NCI-H2171 treated with DMSO at 0.1 percent for 48 hours (cell line): Measurements from ENCODE around the gene MAF.

Experiments
- DNase-seq: peaks from one replicate; lab custom pipeline; 2025; lab: John Stamatoyannopoulos, UW

The MAF gene

DNA sequence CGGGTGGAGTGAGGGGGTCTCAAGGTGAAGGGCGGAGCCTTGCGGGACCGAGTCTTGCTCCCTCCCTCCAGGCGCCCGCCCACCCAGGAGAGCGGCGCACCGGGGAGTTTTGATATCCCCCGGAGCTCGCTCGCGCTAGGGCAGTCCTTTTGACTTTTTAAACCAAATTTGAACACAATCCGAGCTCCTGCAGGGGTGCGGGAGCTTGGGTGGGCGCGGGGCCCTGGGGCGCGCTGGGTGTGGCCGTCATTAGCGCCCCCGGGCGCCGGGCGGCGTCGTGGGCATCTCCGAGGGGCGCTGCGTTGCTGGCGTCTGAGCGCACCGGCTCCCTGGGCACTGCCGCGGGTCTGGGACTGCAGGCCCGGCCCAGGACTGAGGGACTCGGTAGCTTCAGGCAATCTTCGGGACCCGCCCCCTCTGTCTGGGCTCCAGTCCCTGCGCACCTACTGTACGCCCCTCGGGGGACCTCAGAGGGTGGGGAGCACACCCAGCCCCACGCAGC, 10.9 kb downstream of the MAF start:
- DNase-seq, result no peak

DNA sequence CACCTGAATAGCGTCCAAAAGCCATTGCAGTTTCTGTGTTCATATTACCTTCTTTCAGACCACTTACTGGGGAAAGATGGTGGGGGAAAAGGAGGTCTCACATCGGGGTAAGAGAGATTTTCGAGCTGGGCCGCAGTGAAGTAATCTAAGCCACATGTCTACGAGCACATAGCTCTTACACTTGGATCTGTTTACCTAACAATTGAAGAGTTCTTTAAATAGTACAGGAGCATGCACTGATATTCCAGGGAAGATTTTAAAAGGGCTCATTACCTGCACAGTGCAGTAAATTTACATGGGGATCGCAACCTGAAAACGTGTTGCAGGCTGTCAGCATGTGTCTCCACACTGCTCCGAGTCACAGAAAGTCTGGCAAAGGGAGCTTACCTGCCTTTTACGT, 12.6 kb downstream of the MAF start:
- DNase-seq, result no peak

DNA sequence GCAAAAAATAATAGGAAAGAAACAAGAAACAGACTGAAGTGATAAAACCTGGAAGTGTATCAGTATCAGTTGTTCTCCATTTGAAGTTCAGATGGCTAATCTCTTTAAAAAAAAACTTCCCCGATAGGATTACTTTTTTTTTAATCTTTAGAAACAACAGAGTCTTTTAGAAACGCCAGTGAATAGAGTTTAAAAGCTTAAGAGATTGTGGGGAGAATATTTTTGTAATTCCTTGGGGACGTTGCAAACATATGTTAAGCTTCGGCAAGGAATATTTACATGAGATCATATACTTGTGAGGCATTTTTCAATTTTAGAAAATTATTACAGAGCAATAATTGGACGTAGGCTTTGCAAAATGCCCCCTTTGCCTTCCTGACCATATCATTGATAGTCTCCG, 13.2 kb downstream of the MAF start:
- peak; percentile 3 for DNase-seq

DNA sequence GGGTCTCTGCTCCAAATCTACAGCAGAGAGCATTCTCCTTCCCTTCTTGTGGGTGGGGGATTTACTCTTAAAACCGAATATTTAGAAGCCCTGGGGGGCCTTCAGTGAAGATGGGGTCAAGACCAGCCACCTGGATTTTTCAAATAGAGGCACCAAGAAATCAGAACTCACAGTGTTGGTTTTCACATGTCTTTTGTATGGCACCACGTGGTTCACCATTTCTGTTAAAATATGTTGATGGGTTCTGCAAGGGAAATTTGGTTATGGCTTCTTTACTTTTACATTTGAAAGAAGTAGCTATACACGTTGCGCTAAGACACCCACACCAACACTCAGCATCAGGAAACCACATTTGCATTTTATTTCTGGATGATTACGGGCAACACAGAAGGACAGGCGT, 17.7 kb downstream of the MAF start:
- DNase-seq, result no peak

DNA sequence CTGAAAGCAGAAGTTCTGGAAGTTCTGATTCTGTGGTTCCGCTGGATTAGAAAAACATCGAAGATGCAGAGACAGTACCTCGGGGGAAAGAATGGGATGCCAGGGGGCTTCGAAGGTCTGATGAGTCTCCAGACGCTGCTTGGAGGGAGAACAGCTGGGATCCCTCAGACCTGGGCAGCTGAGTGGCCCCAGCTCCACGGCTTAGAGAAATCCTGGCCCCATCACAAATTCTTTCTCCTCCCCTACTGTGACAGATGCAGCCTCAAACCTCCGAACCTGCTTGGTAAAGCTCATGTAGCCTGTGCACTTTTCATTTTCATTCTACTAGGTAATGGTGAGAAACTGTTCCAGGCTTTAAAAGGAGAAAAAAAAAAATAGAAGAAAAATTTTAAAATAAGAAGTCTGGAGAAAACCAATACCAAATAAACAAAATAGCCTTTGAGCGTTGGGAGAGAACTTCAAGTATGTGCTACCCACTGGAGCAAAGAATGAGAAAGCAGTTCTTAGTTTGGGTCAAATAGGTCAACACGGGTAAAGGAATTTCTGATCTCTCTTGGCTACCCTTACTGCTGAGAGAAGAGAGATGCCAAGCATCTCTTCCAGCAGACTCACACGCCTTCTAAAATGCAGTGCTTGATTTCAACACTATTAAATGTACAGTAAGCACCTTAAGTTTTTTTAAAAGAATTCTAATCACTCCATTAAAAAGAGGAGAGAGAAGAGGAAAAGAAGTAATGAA, 19.9 kb downstream of the MAF start:
- DNase-seq, result no peak

DNA sequence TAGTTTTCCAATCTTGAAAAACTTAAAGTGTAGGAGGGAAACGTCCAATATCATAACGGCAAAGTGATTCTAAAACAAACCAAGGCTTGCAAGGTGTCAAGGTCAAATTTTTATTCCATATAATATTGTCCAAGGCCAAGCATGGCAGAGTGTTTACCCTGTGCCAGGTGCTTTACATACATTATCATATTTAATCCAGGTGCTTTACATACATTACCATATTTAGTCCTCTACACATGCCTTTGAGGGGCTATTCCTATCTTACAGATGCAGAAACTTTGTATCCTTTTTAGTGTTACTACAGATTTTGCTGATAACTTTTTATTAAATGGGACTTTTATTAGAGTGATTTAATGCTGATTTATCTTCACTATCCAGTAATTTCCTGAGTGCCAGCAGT, 23.9 kb downstream of the MAF start:
- no peak for DNase-seq

DNA sequence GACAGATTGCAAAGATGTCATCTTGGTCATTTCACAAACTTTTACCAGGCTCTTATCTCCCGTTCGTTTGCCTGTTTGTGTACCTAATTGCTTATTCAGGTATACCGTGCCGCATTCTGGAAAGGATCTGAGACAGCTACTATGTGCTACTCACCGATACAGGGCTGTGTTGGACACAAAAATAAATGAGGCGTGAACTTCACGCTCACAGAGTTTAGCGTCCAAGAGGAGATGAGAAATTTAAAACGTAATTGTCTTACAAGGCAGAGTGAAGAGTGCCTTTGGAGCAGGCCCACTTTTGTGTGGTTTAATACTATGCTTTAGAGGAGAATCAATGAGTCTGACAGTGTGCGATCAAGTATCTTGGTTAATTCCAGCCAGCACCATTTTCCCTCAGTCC, 26.7 kb downstream of the MAF start:
- no peak for DNase-seq

DNA sequence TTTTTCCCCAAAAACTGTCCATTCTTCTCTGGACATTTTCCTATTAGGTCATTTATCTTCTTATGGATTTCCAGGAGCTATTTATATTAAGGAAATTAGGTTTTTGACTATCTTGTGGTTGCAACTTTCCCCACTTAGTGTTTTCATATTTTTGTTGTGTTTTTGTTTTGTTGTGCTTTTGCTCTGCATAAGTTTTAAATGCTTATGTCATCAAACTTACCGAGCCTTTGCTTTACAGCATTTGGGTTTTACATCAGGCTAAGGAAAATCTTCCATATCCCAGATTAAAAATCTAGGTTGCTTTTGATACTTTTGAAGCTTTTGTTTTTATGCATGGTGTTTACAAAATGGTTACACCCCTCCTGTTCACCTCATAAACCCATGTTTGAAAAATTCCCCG, 27.5 kb downstream of the MAF start:
- no peak for DNase-seq

DNA sequence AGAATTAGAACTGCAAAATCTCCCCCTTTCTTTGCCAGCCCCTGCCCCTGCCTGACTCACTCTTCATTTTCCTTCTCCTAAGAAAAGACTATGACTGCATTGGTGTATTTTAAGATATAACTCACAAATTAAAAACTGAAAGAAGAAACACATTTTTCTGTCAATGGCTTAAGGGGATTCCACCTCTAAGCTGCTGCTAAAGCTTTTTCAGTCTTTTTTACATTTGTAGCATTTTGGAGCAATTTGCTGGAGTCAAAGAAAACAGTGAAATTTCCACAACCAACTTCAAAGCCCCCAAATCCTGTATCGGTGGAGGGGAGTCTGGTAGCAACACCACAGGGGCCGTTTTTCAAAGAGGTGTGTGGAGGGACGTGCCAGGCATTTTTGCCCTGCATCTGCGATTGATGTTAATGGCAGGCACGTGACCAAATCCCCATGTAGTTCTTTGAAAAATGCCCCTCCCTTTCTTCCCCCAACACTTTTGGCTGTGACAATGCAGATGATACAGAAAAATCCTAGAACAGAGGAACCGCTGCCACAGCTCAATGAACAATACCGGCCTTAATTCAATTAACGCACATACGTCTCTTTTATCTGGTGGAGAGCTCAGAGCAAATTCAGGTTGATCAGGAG, 28.5 kb downstream of the MAF start:
- no peak for DNase-seq

DNA sequence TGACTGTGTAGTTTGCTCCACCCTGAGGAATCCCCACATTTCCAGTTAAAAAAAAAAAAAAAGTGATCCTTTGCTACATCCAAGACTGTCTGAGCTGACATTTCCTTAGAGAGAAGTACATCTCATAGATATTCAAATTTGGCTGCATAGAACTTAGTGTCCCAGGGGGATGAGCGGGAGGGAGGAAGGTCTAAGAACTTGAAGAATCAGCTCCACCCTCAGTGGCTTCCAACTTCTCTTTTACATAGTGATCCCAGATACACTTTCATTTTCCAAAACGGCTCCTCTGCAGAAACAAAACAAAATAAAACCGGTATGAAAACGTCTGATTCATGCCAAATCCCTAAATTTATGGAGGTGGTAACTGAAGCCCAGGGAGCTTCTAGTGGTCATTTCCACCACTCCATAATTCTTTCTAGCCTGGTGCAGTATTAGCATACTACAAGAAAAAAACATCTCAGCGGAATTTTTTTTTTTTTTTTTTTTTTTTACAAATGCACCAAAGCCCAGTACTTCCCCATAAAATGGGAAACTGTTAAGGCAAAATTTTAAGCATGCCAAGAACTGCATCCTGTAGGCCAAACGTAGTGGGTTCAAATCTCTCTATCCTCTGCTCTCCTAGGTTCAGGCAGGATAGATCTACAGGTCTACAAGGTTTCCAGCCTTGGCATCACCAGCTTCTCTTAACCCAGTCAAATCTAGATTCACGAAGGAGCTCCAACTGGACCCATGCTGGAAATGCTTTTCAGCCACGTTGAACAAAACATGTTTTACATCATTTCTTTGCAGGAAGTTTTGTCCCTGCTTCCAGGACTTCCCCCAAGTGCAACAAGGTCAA, 29.3 kb downstream of the MAF start:
- DNase-seq, result no peak

DNA sequence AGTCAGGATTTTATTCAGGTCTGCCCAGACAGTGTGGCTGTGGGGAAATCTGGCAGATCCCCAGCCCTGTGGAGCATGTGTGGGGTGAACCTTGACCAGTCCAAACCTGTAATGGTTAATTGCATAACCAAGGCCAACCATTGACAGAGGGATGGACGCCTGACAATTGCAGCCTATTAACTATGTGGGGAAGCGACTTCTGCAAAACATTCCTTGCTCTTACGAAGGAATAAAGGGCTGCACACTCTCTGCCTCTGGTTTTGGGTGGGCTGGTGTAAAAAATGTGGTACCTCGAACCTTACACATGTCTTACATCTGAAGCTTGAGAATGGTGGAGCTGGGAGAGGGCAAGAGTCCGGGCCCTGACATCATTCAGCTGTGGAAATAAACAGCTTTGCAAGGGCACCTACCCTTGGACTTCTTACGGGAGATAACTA, 35.8 kb downstream of the MAF start:
- no peak for DNase-seq

DNA sequence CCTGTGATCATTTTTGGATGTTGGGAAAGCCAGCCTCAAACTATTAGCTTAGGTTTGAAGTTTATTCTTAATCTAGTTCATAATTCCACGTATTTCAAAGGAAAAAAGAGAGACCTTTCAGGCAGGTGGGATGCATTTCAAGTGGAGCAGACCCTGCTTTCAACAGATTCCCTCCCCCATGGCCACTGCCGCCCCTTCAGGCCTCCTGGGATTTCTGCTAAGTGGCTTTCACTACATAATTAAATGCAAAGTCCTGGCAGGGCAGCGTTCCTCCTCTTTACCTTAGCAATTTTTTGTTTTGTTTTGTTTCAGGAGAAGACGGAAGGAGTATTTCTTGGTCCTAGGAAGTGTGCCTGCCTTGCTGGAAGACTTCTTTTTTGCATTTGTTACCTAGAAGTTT, 36.6 kb downstream of the MAF start:
- no peak for DNase-seq

DNA sequence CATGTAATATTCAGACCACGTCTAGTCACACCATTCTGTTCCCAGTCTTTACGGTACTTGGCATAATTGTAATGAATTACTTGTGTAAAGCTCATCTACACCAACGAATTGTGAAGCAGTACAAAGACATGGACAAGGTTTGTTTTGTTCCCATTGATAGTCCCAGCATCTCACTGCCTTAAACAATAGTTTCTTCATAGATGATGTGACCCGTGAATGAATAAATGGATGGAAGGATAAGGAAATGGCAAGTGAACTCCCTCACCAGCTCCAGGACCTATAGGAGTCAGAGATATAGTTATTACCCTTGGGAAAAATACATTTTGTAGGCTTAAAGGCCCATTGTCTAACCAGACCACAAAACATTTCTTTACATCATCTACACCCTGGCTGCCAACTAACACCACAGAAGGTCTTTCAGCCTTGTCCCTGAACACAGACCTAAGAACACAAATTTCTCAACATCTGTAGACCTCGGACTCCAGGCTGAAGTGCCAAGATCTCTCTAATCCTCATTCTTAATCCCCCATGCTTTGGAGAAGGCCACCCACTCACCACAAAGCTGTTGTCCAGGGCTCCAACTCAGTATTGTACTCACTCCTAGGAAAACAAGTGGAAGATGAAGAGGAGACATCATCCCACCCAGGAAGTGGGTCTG, 38.2 kb downstream of the MAF start:
- DNase-seq, result no peak

DNA sequence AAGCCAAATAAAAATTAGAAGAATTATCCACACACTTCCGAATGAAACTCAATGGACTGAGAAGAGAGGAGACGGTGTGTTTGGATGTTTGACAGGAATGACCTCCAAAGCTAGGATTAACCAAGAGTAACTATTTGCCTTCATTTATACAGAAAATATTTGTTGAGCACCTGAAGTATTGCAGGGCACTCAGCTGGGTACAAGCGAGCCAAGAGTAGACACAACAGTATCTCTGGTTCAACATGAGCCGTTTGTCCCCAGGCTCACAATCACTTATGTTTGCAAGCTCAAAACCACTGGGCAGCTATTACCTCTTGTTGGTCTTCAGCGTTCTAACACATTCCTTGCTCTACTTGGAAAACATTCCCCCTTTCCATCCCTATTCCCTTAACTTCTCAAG, 38.8 kb downstream of the MAF start:
- no peak for DNase-seq

DNA sequence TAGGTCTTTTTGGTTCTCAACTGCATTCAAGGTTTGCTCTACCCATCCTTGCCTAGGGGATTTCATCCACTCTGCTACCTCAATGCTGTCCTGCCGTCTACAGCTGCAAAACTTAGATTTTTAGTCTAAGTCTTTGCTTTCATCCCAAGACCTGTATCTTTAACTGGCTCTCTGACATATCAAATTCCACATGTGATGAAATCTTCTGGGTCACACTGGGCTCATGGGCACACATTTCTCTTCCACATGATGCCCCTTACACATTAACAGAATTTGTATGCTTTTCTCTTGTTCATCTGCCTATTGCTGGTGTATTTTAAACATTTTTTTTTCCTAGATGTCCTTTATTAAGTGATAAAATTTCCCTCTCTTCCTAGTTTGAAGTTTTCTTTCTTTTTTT, 39.6 kb downstream of the MAF start:
- DNase-seq, result no peak

DNA sequence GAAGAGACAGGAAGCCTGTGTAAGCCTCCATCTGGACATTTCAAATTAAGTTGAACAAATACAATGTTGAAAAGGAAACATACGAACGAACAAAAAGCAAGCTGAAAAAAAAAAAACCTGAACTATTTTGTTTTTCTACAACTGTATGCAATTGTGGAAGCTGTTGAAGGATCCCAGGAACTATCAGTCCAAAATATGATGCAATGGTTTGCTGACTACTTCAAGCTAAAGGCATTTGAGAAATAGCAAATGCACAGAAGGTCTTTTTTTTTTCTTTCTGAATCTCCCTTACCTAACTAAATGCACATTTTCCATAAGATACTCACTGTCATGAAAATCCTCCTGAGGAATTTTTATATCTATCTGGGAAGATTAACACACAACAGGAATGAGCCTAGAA, 40.2 kb downstream of the MAF start:
- DNase-seq, result no peak

DNA sequence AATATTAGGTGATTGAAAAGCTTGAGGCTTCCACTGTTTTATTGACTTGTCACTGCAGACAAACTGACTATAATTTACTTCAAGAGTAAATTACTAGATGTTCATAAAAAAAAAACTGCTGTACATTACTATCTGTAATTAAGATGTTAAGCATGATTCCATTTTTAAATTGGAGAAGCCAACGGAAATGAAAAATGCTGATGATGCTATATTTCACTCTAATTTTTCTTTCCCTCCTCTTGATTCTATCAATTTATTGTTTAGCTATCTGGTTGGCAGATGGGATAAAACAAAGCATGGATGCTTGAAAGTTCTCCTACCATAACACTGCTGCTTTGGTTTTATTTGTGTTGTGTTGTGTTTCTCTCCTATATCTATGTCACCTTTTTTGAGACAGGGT, 41.0 kb downstream of the MAF start:
- no peak for DNase-seq

DNA sequence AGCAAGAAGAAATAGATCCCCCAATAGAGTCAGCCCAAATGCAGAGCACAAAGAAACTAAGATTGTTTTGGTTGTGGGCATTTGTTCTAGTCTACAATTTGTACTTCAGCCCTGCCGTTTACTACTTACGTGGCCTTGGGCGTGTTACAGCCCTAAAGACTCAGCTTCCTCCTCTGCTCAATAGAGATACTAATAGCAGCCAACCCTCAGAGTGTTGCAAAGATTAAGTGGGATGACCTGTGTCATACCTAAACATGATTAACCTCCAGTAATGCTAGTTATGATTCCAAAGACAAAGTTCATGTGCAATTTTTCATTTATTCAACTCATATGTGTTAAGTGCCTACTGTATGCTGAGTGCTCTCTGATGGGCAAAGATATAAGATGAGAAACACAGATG, 43.1 kb downstream of the MAF start:
- no peak for DNase-seq

DNA sequence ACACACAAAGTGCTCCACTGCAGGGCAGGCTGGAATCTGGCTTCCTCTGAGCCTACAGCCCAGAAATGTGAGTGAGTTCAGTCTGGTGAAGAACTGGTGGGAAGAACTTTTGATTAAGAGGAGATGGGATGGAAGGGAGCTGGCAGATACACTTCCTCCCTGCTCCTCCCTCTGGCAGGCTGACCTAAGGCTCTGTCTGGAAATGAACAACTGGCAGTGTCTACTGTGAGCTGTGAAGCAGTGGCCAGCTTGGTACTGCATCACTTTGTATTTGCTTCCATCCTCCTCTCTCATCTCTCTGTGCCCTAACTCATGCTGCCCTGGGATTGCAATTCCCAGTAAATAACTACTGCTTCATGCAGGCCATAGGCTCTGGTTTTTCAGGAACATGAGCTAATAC, 45.6 kb downstream of the MAF start:
- DNase-seq, result no peak

DNA sequence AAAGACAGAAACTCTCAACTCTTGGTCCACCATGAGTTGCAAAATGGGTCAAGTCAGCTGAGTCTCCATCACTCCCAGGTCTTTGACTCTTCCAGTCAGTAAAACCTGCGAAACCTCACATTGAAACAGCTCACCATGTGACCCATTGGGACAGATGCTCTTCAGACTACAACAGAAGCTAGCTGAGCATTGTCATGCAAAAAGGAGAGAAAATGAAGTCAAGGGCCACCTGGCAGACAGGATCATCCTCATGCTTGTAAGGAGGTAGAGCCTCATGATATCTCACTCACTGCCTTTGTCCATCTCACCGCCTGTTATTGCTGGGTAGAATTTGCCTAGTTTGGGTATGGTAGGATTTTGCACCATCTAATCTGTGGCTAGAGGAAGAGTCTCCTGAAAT, 50.2 kb downstream of the MAF start:
- no peak for DNase-seq

DNA sequence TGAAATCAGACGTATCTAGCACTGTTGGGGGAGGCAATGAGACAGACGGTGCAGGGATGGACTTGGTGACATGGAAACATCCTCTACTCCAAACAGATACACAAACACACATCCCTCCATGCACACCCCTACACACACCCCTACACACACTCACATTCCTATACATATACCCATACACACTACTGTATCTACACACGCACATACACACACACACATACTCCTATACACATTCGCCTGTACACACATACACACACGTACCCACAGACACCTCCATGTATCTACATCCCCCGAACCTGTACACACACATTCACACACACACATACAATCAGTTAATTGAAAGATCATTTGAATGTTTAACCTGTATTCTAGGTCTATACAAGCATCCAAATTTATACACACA, 53.5 kb downstream of the MAF start:
- no peak for DNase-seq
